NCI-H2107 (cell line): ENCODE results near the gene PPP1R9B.

Source experiments
- DNase-seq: peaks from one replicate; lab custom pipeline; 2025; lab: John Stamatoyannopoulos, UW

PPP1R9B gene

DNA sequence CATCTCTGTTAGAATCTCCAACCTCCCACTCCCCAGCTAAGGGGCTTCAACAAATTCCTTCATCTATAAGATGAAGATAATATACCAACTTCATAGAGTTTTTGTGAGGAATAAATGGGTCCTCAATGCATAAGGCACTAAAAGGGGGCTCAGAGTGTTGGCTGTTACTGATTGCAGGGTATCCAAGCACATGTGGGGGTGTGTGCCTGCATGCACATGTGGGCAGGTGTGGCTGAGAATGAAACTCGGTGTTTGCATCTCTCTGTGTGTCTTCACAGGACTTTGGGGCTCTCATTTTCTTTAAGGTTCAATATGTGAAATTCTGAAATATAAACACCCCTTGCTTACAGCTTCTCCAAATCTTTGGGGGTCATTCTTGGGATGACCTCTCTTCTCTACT, 4.1 kb upstream of the PPP1R9B start:
- no peak for DNase-seq

- DNase-seq: no peak
Measured at GRCh38 chr17:50153650-50154575, 3.4 kb upstream of the PPP1R9B start.

- no peak for DNase-seq
Measured at GRCh38 chr17:50152736-50153135, 2.3 kb upstream of the PPP1R9B start.

GRCh38 chr17:50151937-50152547, 1.6 kb upstream of the PPP1R9B start:
- no peak for DNase-seq

- DNase-seq: peak; percentile 72
Measured at GRCh38 chr17:50151041-50151936, 812 bp upstream of the PPP1R9B start.

- DNase-seq: no peak
Measured at GRCh38 chr17:50149417-50150353, 792 bp downstream of the PPP1R9B start.

- DNase-seq: no peak
Measured at GRCh38 chr17:50149091-50149416, 1.4 kb downstream of the PPP1R9B start.

DNA sequence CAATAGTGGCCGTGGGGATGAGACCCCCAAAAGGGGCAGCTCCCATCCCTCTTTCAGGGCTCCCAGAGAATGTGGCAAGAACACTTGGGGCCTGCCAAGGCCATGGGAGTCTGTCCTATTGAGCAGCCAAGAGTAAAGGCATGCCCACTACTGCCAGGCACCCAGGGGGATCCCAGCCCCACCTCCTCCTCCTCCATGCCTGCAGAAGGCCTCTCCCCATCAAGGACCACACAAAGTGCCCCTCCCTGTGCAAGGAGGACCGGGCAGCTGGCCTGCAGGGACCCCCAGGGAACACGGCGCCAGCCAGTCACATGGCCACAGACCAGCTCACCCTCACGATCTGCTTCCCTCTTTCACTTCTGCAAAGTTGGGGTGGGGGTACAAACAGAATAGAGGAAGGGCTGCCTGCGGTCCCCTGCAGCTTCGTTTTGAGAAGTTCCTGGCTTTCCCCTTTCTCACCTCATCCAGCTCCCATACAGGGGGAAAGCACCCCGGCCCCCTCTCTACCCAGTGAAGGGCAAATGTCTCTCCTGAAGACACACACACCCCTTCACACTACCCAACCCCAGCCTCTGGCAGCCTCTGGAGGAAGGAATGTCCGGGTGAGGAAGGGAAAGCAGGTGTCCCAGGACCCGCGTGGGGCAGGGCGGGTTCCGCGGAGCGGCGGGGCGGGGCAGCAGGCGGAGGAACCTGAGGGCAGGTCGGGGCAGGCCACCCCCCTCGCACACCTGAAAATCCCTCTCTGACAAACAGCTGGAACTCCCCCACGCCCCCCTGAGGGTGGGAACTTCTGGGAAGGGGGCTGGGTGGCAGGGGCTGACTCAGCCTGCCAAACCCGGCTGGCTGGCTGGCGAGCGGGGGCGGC, 2.0 kb downstream of the PPP1R9B start:
- DNase-seq: no peak

GRCh38 chr17:50147841-50148225, 2.6 kb downstream of the PPP1R9B start:
- no peak for DNase-seq

DNA sequence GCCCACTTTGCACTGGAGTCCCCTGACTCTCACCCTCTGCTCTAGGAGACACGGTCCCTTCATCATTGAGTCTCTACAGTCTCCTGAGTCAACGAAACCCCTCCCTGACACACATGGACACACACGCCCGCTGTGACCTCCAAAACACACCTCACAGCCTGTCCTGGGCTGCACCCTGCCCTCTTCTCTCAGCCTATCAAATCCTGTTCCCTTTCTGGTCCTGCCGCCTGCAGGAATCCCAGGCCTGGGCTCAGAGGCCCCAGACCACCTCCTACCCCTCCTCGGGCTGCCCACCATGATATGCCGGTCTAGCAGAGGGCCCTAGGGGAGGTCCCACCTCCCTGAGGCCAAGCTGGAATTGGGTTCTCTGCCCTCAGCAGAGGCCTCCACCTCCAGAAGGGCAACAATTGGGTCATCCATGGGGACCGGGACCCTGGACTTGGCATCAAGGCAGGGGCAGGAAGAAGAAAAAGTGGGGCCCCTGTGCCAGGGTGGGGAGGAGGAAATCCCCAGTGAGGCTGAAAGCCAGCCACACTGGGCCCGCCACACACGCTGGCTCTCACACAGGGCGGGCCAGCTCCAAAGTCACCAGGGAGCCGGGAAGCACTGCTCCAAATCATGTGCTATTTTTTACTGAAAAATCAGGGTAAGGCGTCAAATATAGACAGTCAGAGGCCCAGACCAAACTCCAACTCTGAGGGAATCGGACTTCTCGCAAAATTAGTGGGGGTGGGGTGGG, 3.4 kb downstream of the PPP1R9B start:
- DNase-seq: no peak

- no peak for DNase-seq
Measured at GRCh38 chr17:50146230-50146926, 4.1 kb downstream of the PPP1R9B start.

- no peak for DNase-seq
Measured at GRCh38 chr17:50145532-50146229, 4.8 kb downstream of the PPP1R9B start.

GRCh38 chr17:50144845-50145531, 5.5 kb downstream of the PPP1R9B start:
- no peak for DNase-seq

- no peak for DNase-seq
Measured at GRCh38 chr17:50144355-50144754, 6.1 kb downstream of the PPP1R9B start.

- DNase-seq: no peak
Measured at GRCh38 chr17:50143461-50144176, 6.9 kb downstream of the PPP1R9B start.

GRCh38 chr17:50141745-50142110, 8.7 kb downstream of the PPP1R9B start:
- DNase-seq: no peak

GRCh38 chr17:50141026-50141744, 9.3 kb downstream of the PPP1R9B start:
- no peak for DNase-seq
